HG03571 (cell line): ENCODE results near the gene PPP1R9B.

ENCODE experiments used
- ATAC-seq: cut with Tn5 transposase; IDR thresholded peaks from one replicate; pipeline ENCODE4 v1.9.1; 2021; ENCODE audit not compliant: unreplicated experiment

PPP1R9B gene

GRCh38 chr17:50187751-50188530 is 37.5 kb upstream of the PPP1R9B start:
- ATAC-seq = no peak

GRCh38 chr17:50187394-50187725 is 36.9 kb upstream of the PPP1R9B start:
- no peak for ATAC-seq

- ATAC-seq = no peak
Measured at GRCh38 chr17:50186661-50187393, 36.4 kb upstream of the PPP1R9B start.

GRCh38 chr17:50185631-50186471 is 35.4 kb upstream of the PPP1R9B start:
- no peak for ATAC-seq

- ATAC-seq = no peak
Measured at GRCh38 chr17:50184611-50185398, 34.3 kb upstream of the PPP1R9B start.

- no peak for ATAC-seq
Measured at GRCh38 chr17:50184064-50184463, 33.6 kb upstream of the PPP1R9B start.

GRCh38 chr17:50183421-50183994 is 33.0 kb upstream of the PPP1R9B start:
- ATAC-seq = no peak

GRCh38 chr17:50182783-50183420 is 32.4 kb upstream of the PPP1R9B start:
- ATAC-seq = no peak

GRCh38 chr17:50181591-50182560 is 31.4 kb upstream of the PPP1R9B start:
- ATAC-seq = no peak

- ATAC-seq = no peak
Measured at GRCh38 chr17:50181144-50181543, 30.7 kb upstream of the PPP1R9B start.

GRCh38 chr17:50180620-50181019 is 30.1 kb upstream of the PPP1R9B start:
- no peak for ATAC-seq

GRCh38 chr17:50180111-50180510 is 29.6 kb upstream of the PPP1R9B start:
- ATAC-seq = no peak

- no peak for ATAC-seq
Measured at GRCh38 chr17:50177983-50178834, 27.7 kb upstream of the PPP1R9B start.

GRCh38 chr17:50177476-50177875 is 27.0 kb upstream of the PPP1R9B start:
- ATAC-seq = no peak

GRCh38 chr17:50176559-50177357 is 26.3 kb upstream of the PPP1R9B start:
- no peak for ATAC-seq

- no peak for ATAC-seq
Measured at GRCh38 chr17:50175035-50175807, 24.7 kb upstream of the PPP1R9B start.
